Urinary bladder (tissue), 4 donors: ENCODE measurements around the gene KCNIP4. TPM values are rescaled to one million over a fixed set of nuclear protein-coding genes. Genes with fewer than 3 reads are reported as not detected.

ENCODE experiments used
- DNase-seq: peaks from one replicate; pipeline ENCODE4 v3.0.0-alpha.2; 2015; ENCODE audit errors: extremely low spot score
- H3K27ac ChIP-seq: one replicate; pipeline ENCODE4 v1.5.1; 2013; ENCODE audit warnings: low read depth, mild to moderate bottlenecking, moderate library complexity
- H3K36me3 ChIP-seq: one replicate; pipeline ENCODE4 v1.6.1; 2013; ENCODE audit warnings: mild to moderate bottlenecking, moderate library complexity; ENCODE audit not compliant: insufficient read depth
- H3K4me1 ChIP-seq: one replicate; pipeline ENCODE4 v1.6.1; 2013; ENCODE audit warnings: mild to moderate bottlenecking, moderate library complexity; ENCODE audit not compliant: insufficient read depth
- H3K4me3 ChIP-seq: one replicate; pipeline ENCODE4 v1.5.1; 2013; ENCODE audit warnings: low read depth, low read length
- WGBS: extraction: QIAGEN DNeasy Blood & Tissue Kit; methylation state at CpG from one replicate; pipeline ENCODE4 v1.1.7; 2013; 5-methylcytosine and 5-hydroxymethylcytosine counted together
- polyA plus RNA-seq: library from polyadenylated mRNA; stranded (reverse); fragments of 200-250 nt; gene quantifications from one replicate; pipeline ENCODE4 v1.2.3, GENCODE V29; 2013
- total RNA-seq: library from RNA; depleted of rRNA; stranded (reverse); fragments of >200 nt; gene quantifications from one replicate; pipeline ENCODE4 v1.2.3, GENCODE V29; 2014
- donor health status: healthy with polysubstance abuse.
- donor health status: healthy.

The KCNIP4 gene
- total and polyA plus RNA-seq, 2 donors = 4.9 to 23.5 TPM

DNA sequence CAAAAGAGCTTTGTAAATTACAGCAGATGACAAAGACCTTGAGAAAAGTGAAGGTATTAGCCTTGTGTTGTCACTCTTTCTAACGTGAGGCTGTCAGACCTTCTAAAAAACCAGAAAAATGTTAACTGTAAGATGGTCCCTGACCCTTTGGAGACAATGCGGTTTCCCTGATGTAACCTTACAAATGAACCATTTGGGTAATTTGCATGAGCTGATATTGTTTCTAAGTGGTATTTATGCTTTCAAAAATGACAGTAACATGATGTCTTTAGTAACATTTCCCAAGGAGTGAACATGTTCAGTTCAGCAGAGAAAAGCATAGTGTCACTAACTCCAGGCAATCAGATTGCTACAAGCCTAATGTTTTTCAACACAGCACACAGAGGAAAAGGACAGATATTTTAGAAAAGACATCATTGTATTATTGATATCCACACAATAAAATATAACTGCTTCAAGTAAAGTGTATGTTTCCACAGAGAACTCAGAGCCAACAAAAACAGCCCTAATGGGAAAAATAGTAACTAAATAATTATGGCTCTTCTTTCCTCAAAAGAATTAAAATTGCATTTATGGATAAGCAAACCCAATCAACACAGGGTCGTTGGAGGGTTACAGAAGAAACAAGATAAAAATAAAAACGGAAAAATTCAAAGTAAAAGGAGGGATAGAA lies 434.4 kb downstream of the KCNIP4 start:
- 81% methylated on average over 4 of the region's 4 CpGs for WGBS
- no peak for DNase-seq
- H3K36me3 ChIP-seq = no peaks in the 10 kb centered on the region
- no peaks in the 10 kb centered on the region for H3K4me1 ChIP-seq
- H3K27ac ChIP-seq = no peak overlapping the region
- no peak overlapping the region for H3K4me3 ChIP-seq

- Histone ChIP-seq H3K4me3 (no peak overlapping the region), H3K27ac (no peak overlapping the region), H3K36me3 (no peaks in the 10 kb centered on the region), H3K4me1 (no peaks in the 10 kb centered on the region)
- WGBS = 96% methylated on average over 1 of the region's 1 CpG
- peak; percentile 21 for DNase-seq
These were observed 436.2 kb downstream of the KCNIP4 start for GRCh38 chr4:21512353-21512752.

DNA sequence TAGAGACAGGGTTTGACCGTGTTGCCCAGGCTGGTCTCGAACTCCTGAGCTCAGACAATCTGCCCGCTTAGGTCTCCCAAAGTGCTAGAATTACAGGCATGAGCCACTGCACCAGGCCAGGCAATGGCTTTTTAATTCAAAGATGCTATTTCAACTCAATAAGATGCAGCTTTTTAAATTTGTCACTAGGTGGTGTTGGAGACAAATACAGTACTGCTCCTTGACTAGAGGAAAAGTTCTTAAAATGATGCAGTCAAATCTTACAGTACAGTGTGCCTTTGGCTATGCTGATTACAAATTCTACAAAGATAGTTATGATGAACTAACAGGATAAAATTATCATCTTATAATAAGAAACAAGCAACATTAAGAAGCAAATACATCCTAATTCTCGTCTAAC lies 441.1 kb downstream of the KCNIP4 start:
- 92% methylated on average over 4 of the region's 4 CpGs for WGBS
- DNase-seq = no peak
- H3K27ac ChIP-seq = no peak overlapping the region
- H3K4me3 ChIP-seq = no peak overlapping the region
- H3K36me3 ChIP-seq = no peaks in the 10 kb centered on the region
- no peaks in the 10 kb centered on the region for H3K4me1 ChIP-seq

DNA sequence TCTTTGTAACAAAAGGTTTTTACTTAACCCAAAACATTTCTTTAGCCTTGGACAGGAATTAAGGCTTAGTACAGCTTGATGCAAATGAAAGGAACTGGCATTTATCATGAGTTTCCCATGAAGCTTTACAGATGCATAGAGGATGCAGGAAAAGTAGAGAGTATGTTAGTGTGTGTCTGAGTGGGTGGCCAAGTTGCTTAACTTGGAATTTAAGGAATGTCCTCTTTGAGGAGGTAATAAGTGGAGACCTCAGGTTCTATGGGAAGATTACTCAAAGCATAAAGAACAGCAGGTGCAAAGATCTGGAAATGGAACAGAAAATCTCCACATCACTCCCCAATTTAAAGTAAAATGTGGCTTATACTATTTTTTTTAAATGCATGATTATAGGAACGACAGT lies 457.9 kb downstream of the KCNIP4 start:
- no peaks in the 10 kb centered on the region for H3K4me1 ChIP-seq
- WGBS = 77% methylated on average over 1 of the region's 1 CpG
- DNase-seq = no peak
- H3K4me3 ChIP-seq = no peak overlapping the region
- H3K36me3 ChIP-seq = no peaks in the 10 kb centered on the region
- no peak overlapping the region for H3K27ac ChIP-seq

GRCh38 chr4:21476757-21477156 lies 471.8 kb downstream of the KCNIP4 start:
- H3K36me3 ChIP-seq = no peaks in the 10 kb centered on the region
- H3K4me1 ChIP-seq = no peaks in the 10 kb centered on the region
- WGBS = 32% methylated on average over 3 of the region's 3 CpGs
- H3K27ac ChIP-seq = no peak overlapping the region
- no peak for DNase-seq
- no peak overlapping the region for H3K4me3 ChIP-seq

- Histone ChIP-seq H3K27ac (no peak overlapping the region), H3K4me1 (no peaks in the 10 kb centered on the region), H3K36me3 (no peaks in the 10 kb centered on the region), H3K4me3 (no peak overlapping the region)
- no peak for DNase-seq
- 65% methylated on average over 3 of the region's 3 CpGs for WGBS
These were observed 474.4 kb downstream of the KCNIP4 start for GRCh38 chr4:21474195-21474594.

DNA sequence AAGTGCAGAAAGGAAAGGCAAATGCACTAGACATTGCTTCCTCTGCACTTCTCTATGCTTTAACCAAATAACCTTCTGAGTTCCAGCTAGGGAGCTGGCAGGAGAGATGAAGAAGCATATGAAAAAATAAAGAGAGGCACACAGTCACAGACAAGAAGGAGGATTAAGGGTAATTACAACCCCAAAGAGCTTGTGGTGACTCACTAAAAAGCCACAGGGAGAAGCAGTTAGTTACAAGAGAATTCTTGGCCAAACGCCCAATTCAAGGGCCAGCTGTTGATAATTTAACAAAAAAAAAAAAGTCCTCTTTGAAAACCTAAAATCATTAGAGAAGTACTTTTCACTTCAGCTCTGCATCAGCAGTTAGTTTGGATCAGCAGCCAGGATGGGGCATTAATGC lies 478.0 kb downstream of the KCNIP4 start:
- no peaks in the 10 kb centered on the region for H3K36me3 ChIP-seq
- H3K4me1 ChIP-seq = no peaks in the 10 kb centered on the region
- 13% methylated on average over 1 of the region's 1 CpG for WGBS
- H3K4me3 ChIP-seq = no peak overlapping the region
- no peak overlapping the region for H3K27ac ChIP-seq
- peak; percentile 11 for DNase-seq

DNA sequence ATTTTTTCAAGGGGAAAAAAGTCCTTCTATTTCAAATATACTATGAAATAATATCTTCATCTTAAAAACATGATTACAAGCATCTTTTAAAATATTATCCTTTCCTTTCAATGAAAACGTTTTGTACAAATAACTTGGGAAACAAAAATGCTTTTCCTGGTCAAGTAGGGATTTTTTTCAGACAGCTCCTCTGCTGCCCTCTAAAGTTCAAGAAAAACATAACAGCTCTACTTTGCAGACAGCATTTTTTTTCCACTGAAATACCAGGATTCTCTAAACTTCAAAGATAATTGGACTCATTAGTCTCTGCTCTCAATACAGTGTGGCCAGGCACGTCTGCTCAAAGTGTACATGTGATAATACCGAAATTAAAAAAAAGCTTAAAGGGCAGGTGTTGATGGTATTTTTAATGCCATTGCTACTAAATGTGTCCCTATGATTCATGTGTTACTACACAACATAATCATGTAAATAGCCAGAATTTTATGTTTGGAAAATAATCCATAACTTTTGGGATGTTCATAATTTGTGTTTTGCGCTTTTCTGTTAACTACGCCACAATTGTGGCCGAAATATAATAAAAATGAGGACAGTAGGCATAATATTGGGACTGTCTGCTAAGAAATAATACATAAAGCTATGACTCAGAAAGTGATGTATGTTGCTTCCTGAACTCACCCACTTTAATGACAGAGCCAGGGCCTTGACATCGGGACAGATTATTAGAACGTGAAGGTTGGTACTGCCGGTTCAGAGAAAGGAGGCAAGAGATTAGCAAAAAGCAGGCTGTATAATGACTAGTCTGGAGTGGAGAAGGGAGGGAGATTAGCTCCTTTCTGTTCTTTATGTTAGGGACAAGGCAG lies 478.9 kb downstream of the KCNIP4 start:
- Histone ChIP-seq H3K4me3 (no peak overlapping the region), H3K36me3 (no peaks in the 10 kb centered on the region), H3K27ac (no peak overlapping the region), H3K4me1 (no peaks in the 10 kb centered on the region)
- 54% methylated on average over 9 of the region's 9 CpGs for WGBS
- no peak for DNase-seq

DNA sequence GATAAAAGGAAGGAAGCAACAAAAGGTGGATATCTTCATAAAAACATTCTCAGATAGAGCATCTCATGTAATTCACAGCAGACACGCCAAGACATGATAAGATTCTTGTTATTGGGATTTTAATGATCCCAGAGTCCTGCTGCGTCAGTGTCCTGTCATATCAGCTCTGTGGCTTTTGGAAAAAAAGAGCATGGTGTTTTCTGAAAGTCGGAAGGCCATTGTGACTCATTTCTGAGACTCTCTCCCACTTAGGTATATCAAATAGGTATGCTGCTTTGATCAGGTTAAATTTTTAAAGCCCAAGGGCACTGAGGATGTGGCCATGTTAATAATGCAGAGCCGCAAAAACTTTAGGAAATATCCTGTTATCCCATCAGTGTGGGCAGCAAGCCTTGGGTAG lies 481.0 kb downstream of the KCNIP4 start:
- 85% methylated on average over 4 of the region's 4 CpGs for WGBS
- no peaks in the 10 kb centered on the region for H3K36me3 ChIP-seq
- H3K4me3 ChIP-seq = no peak overlapping the region
- H3K4me1 ChIP-seq = no peaks in the 10 kb centered on the region
- no peak for DNase-seq
- H3K27ac ChIP-seq = no peak overlapping the region

- 67% methylated on average over 6 of the region's 6 CpGs for WGBS
- DNase-seq = no peak
- no peak overlapping the region for H3K4me3 ChIP-seq
- no peaks in the 10 kb centered on the region for H3K36me3 ChIP-seq
- H3K27ac ChIP-seq = no peak overlapping the region
- no peaks in the 10 kb centered on the region for H3K4me1 ChIP-seq
These were observed 491.3 kb downstream of the KCNIP4 start for GRCh38 chr4:21457086-21457840.

- Histone ChIP-seq H3K27ac (no peak overlapping the region), H3K4me1 (no peaks in the 10 kb centered on the region), H3K36me3 (no peaks in the 10 kb centered on the region), H3K4me3 (no peak overlapping the region)
- 73% methylated on average over 1 of the region's 1 CpG for WGBS
- no peak for DNase-seq
These were observed 493.7 kb downstream of the KCNIP4 start for GRCh38 chr4:21454831-21455230.

GRCh38 chr4:21454201-21454600 lies 494.4 kb downstream of the KCNIP4 start:
- DNase-seq = no peak
- WGBS = 63% methylated on average over 4 of the region's 4 CpGs

GRCh38 chr4:21452931-21453330 lies 495.6 kb downstream of the KCNIP4 start:
- Histone ChIP-seq H3K36me3 (no peaks in the 10 kb centered on the region), H3K4me3 (no peak overlapping the region), H3K27ac (no peak overlapping the region), H3K4me1 (no peaks in the 10 kb centered on the region)
- DNase-seq = no peak

More at GRCh38 chr4:21454201-21454600, 494.4 kb downstream of the KCNIP4 start:
- H3K4me1 ChIP-seq = no peaks in the 10 kb centered on the region
- H3K27ac ChIP-seq = no peak overlapping the region
- H3K36me3 ChIP-seq = no peaks in the 10 kb centered on the region
- no peak overlapping the region for H3K4me3 ChIP-seq

DNA sequence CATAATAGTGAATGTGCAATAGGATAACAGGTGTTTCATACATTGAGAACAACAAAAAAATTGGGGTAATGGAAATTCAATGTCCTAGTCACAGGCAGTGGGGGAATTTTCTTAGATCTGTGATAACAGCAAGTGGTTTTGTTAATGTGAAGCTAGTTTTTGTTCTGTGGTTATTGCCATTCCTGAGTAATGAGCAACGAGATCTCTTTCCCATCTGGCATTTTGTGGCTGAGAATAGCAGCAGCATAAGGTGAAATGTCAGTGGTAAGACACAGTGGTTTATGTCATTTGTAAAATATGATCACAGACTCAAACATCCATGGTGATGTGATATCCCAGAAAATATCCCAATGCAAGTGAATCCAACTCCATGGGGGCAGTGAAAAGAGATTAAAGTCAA lies 497.5 kb downstream of the KCNIP4 start:
- H3K36me3 ChIP-seq = no peaks in the 10 kb centered on the region
- H3K4me1 ChIP-seq = no peaks in the 10 kb centered on the region
- H3K27ac ChIP-seq = no peak overlapping the region
- no peak overlapping the region for H3K4me3 ChIP-seq
- WGBS = 34% methylated on average over 1 of the region's 1 CpG
- DNase-seq = no peak
